ENCODE results near the gene TBCD.

Gene TBCD

GRCh38 chr17:82905130-82905529, 153.3 kb downstream of the TBCD start:
- Histone ChIP-seq H3K36me3 (ENCODE audit: insufficient read depth, low read length) (peaks cover 69% of the 10 kb centered on the region), H3K4me1 (ENCODE audit: insufficient read depth, low read length) (no peaks in the 10 kb centered on the region), H3K4me3 (ENCODE audit: low read length) (no peak overlapping the region), H3K9me3 (ENCODE audit: insufficient read depth, low read depth, low read length) (no peaks in the 10 kb centered on the region), H3K27ac (ENCODE audit: low read depth, low read length) (no peak overlapping the region), H3K27me3 (ENCODE audit: insufficient read depth, low read length) (no peaks in the 10 kb centered on the region), H3K9ac (ENCODE audit: low read depth, low read length) (no peak overlapping the region)
- WGBS: 95% methylated on average over 20 of the region's 20 CpGs

DNA sequence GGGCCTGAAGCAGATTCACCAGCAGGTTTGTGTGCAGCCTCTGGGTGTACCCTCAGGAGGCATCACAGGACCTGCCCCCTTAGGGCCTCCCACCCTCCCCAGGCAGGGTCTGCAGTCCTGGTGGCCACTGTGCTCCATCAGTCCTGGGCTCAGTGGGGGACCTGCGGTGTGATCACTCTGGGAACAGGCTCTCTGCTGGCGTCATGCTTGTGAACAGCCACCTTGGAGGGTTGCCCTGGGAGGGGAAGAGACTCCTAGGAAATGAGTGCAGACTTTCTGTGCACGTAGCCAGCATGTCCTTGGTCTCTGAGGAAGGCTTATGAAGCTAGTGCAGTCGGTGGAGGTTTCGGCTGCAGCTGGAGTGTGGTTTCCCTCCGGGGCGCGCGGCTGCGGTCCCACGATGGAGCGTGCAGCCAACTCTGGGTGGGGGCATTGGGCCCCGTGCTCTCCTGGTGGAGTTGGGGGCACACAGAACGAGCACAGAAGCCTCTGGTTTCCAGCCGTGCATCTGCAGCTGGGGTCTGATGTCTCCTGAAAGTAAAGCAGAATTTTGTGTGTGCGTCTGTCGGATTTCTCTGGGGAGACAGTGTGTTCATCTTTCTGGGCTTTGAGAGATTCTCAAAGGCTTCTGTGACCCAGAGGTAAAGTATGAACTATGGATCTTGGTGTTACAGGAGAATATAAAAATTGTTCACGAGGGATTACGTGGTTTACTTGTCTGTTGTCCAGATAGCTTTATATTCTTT, 156.1 kb downstream of the TBCD start:
- Histone ChIP-seq H3K36me3 (ENCODE audit: insufficient read depth, low read length) (peaks cover 73% of the 10 kb centered on the region), H3K27ac (ENCODE audit: low read depth, low read length) (no peak overlapping the region), H3K27me3 (ENCODE audit: insufficient read depth, low read length) (no peaks in the 10 kb centered on the region), H3K4me3 (ENCODE audit: low read length) (no peak overlapping the region), H3K9ac (ENCODE audit: low read depth, low read length) (no peak overlapping the region), H3K4me1 (ENCODE audit: insufficient read depth, low read length) (no peaks in the 10 kb centered on the region), H3K9me3 (ENCODE audit: insufficient read depth, low read depth, low read length) (no peaks in the 10 kb centered on the region)
- WGBS: 96% methylated on average over 19 of the region's 19 CpGs

DNA sequence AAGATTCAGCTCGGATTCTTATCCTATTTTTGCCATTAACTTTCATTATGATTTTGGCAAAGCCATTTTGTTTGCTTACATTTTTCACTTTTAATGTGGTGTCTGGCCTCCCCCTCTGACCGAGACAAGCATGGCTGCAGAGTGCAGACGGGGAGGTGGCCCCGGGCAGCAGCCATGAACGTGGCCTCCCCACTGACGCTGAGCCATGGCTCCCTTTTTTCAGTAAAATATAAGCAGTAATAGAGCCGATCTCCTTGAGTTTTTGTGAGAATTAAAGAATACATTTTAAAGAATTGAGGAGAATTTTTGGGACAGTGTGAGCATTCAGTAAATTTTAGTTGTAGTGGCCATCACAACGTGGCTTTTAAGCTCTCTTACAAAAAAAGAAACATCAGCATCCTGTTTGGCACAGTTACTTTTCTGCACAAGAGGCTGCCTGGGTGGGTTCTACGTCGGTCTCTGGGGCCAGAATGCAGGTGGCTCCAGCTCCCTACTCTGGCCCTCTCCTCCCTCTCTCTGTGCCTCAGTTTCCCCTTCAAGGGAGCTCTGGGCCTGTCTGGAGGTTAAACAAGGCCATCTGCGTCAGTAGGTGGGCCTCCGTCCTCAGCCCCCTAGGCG, 156.8 kb downstream of the TBCD start:
- no peaks in the 10 kb centered on the region for H3K4me1 ChIP-seq (ENCODE audit: insufficient read depth, low read length)
- no peak overlapping the region for H3K4me3 ChIP-seq (ENCODE audit: low read length)
- no peak overlapping the region for H3K9ac ChIP-seq (ENCODE audit: low read depth, low read length)
- no peaks in the 10 kb centered on the region for H3K9me3 ChIP-seq (ENCODE audit: insufficient read depth, low read depth, low read length)
- 94% methylated on average over 13 of the region's 13 CpGs for WGBS
- peaks cover 71% of the 10 kb centered on the region for H3K36me3 ChIP-seq (ENCODE audit: insufficient read depth, low read length)
- no peak overlapping the region for H3K27ac ChIP-seq (ENCODE audit: low read depth, low read length)
- H3K27me3 ChIP-seq (ENCODE audit: insufficient read depth, low read length): no peaks in the 10 kb centered on the region

GRCh38 chr17:82909322-82909904, 157.5 kb downstream of the TBCD start:
- Histone ChIP-seq H3K27ac (ENCODE audit: low read depth, low read length) (no peak overlapping the region), H3K9ac (ENCODE audit: low read depth, low read length) (no peak overlapping the region), H3K4me3 (ENCODE audit: low read length) (no peak overlapping the region), H3K36me3 (ENCODE audit: insufficient read depth, low read length) (peaks cover 67% of the 10 kb centered on the region), H3K27me3 (ENCODE audit: insufficient read depth, low read length) (no peaks in the 10 kb centered on the region), H3K9me3 (ENCODE audit: insufficient read depth, low read depth, low read length) (no peaks in the 10 kb centered on the region), H3K4me1 (ENCODE audit: insufficient read depth, low read length) (no peaks in the 10 kb centered on the region)
- WGBS: 92% methylated on average over 26 of the region's 26 CpGs

DNA sequence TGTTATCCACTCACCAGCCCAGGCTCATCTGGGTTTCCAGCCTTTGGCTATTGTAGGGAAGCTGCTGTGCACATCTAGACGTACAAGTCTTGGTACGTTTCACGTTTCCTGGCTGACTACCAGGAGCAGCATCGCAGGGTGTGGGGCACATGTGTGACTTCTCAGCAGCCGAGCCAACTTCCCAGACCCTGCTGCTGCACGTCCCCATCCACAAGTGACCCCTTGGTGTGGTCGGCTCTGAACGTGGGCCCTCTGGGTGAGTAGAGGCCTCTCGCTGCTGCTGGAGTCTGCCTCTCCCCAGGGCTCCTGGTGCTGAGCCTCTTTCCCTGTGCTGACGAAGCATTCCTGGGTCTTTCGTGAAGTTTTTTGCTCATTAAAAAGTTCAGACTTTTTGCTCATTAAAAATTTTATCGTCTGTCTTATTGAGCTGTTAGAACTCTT, 158.2 kb downstream of the TBCD start:
- H3K4me1 ChIP-seq (ENCODE audit: insufficient read depth, low read length): no peaks in the 10 kb centered on the region
- no peak overlapping the region for H3K27ac ChIP-seq (ENCODE audit: low read depth, low read length)
- 95% methylated on average over 12 of the region's 12 CpGs for WGBS
- H3K27me3 ChIP-seq (ENCODE audit: insufficient read depth, low read length): no peaks in the 10 kb centered on the region
- no peak overlapping the region for H3K9ac ChIP-seq (ENCODE audit: low read depth, low read length)
- no peaks in the 10 kb centered on the region for H3K9me3 ChIP-seq (ENCODE audit: insufficient read depth, low read depth, low read length)
- H3K4me3 ChIP-seq (ENCODE audit: low read length): no peak overlapping the region
- H3K36me3 ChIP-seq (ENCODE audit: insufficient read depth, low read length): peaks cover 63% of the 10 kb centered on the region

DNA sequence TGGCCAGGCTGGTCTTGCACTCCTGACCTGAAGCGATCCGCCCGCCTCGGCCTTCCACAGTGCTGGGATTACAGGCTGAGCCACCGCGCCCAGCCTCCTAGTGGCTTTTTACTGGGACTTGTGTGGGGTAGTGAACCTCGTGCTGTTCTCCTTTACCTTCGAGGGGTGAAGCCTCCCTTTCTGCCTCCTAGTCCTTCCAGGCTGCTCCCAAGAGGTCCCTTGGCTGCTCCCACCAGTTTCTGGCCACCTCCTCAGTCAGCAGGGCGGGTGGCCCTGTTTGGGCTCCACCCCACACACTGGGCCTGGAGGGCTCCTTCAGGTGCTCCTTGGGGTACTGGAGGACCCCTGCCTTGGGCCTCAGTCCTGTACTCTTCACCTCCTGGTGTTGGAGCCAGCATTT, 158.9 kb downstream of the TBCD start:
- no peaks in the 10 kb centered on the region for H3K27me3 ChIP-seq (ENCODE audit: insufficient read depth, low read length)
- no peaks in the 10 kb centered on the region for H3K9me3 ChIP-seq (ENCODE audit: insufficient read depth, low read depth, low read length)
- H3K36me3 ChIP-seq (ENCODE audit: insufficient read depth, low read length): peaks cover 68% of the 10 kb centered on the region
- no peak overlapping the region for H3K9ac ChIP-seq (ENCODE audit: low read depth, low read length)
- H3K4me1 ChIP-seq (ENCODE audit: insufficient read depth, low read length): no peaks in the 10 kb centered on the region
- H3K4me3 ChIP-seq (ENCODE audit: low read length): no peak overlapping the region
- 86% methylated on average over 9 of the region's 9 CpGs for WGBS
- no peak overlapping the region for H3K27ac ChIP-seq (ENCODE audit: low read depth, low read length)

DNA sequence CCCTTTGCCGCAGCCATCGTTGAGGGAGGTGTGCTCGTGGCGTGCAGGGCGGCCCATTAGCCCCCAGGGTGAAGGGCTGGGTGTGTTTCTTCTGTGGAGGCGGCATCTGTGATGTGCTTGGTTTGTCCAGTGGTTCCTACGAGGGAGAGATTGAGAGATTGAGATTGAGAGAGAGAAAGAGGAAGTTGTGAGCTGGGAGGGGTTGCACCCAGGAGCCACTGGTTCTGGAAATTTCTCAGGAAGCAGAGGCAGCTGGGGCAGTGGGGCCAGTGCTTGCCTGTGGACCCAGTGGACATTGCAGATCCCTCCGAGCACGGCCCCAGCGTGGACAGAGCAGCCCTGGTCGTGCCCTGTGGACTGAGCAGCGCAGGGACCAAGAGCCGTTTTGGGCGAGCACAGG, 160.0 kb downstream of the TBCD start:
- H3K4me3 ChIP-seq (ENCODE audit: low read length): no peak overlapping the region
- H3K27ac ChIP-seq (ENCODE audit: low read depth, low read length): no peak overlapping the region
- H3K27me3 ChIP-seq (ENCODE audit: insufficient read depth, low read length): no peaks in the 10 kb centered on the region
- peaks cover 59% of the 10 kb centered on the region for H3K36me3 ChIP-seq (ENCODE audit: insufficient read depth, low read length)
- WGBS: 94% methylated on average over 14 of the region's 14 CpGs
- H3K9me3 ChIP-seq (ENCODE audit: insufficient read depth, low read depth, low read length): no peaks in the 10 kb centered on the region
- no peak overlapping the region for H3K9ac ChIP-seq (ENCODE audit: low read depth, low read length)
- H3K4me1 ChIP-seq (ENCODE audit: insufficient read depth, low read length): no peaks in the 10 kb centered on the region

- H3K36me3 ChIP-seq (ENCODE audit: insufficient read depth, low read length): peaks cover 52% of the 10 kb centered on the region
- H3K4me3 ChIP-seq (ENCODE audit: low read length): no peak overlapping the region
- no peaks in the 10 kb centered on the region for H3K4me1 ChIP-seq (ENCODE audit: insufficient read depth, low read length)
- 97% methylated on average over 20 of the region's 20 CpGs for WGBS
- H3K9ac ChIP-seq (ENCODE audit: low read depth, low read length): no peak overlapping the region
- H3K27me3 ChIP-seq (ENCODE audit: insufficient read depth, low read length): no peaks in the 10 kb centered on the region
- H3K27ac ChIP-seq (ENCODE audit: low read depth, low read length): no peak overlapping the region
- H3K9me3 ChIP-seq (ENCODE audit: insufficient read depth, low read depth, low read length): no peaks in the 10 kb centered on the region
Observed at GRCh38 chr17:82912484-82913089, 160.7 kb downstream of the TBCD start.

GRCh38 chr17:82913304-82914043, 161.6 kb downstream of the TBCD start:
- Histone ChIP-seq H3K27me3 (ENCODE audit: insufficient read depth, low read length) (no peaks in the 10 kb centered on the region), H3K9ac (ENCODE audit: low read depth, low read length) (no peak overlapping the region), H3K4me1 (ENCODE audit: insufficient read depth, low read length) (no peaks in the 10 kb centered on the region), H3K36me3 (ENCODE audit: insufficient read depth, low read length) (peaks cover 47% of the 10 kb centered on the region), H3K4me3 (ENCODE audit: low read length) (no peak overlapping the region), H3K9me3 (ENCODE audit: insufficient read depth, low read depth, low read length) (no peaks in the 10 kb centered on the region), H3K27ac (ENCODE audit: low read depth, low read length) (no peak overlapping the region)
- WGBS: 95% methylated on average over 44 of the region's 44 CpGs

DNA sequence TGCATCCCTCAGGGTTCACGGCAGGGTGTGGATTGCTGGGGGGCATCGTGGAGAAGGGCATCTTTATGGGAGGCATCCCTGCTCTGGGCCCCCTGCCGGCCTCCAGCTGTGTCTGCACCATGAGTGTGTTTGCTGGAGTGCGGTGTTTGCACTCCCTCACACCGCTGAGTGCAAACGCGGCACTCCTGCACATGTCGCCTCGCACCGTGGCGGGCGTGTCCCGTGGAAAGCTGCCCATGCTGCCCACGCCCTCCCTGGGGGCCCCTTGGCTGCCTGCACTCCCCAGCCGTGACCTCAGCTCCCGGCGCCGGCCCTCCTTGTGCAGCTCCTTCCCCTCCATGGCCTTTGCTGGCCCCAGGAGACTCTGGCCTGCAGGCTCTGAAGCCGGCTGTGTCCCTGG, 162.5 kb downstream of the TBCD start:
- H3K4me3 ChIP-seq (ENCODE audit: low read length): no peak overlapping the region
- H3K9ac ChIP-seq (ENCODE audit: low read depth, low read length): no peak overlapping the region
- WGBS: 95% methylated on average over 19 of the region's 19 CpGs
- no peaks in the 10 kb centered on the region for H3K27me3 ChIP-seq (ENCODE audit: insufficient read depth, low read length)
- no peak overlapping the region for H3K27ac ChIP-seq (ENCODE audit: low read depth, low read length)
- no peaks in the 10 kb centered on the region for H3K9me3 ChIP-seq (ENCODE audit: insufficient read depth, low read depth, low read length)
- no peaks in the 10 kb centered on the region for H3K4me1 ChIP-seq (ENCODE audit: insufficient read depth, low read length)
- H3K36me3 ChIP-seq (ENCODE audit: insufficient read depth, low read length): peaks cover 44% of the 10 kb centered on the region

All from HUES64 (cell line).